GM12865 (cell line): ENCODE results near the gene ACTA2.
A peak's percentile ranks its signal among the peaks of the same experiment; 100 is the strongest.

Experiments
- DNase-seq: peaks from one replicate; pipeline ENCODE4 v3.0.0; 2010; ENCODE audit warnings: low read depth
- H3K4me3 ChIP-seq: 2 replicates; pipeline ENCODE4 v1.5.1; 2011; ENCODE audit warnings: mild to moderate bottlenecking, low read depth, low read length, control low read depth
- TF ChIP-seq, protein P1 (sequence below): IDR thresholded peaks from 2 replicates; pipeline ENCODE4 v1.5.1; 2011; ENCODE audit warnings: low read length, control low read depth, low read depth, inconsistent platforms; ENCODE audit not compliant: insufficient read depth; ENCODE audit errors: missing control alignments

The ACTA2 gene

DNA sequence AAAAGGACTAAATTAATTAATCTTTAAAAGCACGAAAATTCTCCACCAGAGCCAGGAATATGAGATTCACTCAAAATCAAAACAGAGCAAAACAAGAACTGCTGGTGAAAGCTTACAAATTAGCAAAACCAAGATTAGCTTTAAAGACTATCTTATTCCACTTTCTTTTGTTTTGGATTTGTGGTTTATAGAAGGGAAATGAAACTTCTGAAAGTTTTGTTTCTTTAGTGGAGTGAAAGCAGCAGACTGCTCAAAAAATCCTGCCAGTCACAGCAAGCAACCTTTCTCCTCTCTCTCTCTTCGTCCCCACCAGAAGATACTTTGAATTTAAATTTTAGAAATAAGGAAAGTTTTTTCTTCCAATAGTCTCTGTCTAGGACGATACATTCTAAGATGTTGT, 7.8 kb downstream of the ACTA2 start:
- TF ChIP-seq, protein P1, sequence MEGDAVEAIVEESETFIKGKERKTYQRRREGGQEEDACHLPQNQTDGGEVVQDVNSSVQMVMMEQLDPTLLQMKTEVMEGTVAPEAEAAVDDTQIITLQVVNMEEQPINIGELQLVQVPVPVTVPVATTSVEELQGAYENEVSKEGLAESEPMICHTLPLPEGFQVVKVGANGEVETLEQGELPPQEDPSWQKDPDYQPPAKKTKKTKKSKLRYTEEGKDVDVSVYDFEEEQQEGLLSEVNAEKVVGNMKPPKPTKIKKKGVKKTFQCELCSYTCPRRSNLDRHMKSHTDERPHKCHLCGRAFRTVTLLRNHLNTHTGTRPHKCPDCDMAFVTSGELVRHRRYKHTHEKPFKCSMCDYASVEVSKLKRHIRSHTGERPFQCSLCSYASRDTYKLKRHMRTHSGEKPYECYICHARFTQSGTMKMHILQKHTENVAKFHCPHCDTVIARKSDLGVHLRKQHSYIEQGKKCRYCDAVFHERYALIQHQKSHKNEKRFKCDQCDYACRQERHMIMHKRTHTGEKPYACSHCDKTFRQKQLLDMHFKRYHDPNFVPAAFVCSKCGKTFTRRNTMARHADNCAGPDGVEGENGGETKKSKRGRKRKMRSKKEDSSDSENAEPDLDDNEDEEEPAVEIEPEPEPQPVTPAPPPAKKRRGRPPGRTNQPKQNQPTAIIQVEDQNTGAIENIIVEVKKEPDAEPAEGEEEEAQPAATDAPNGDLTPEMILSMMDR: no peak
- DNase-seq: peak; percentile 42
- no peak overlapping the region for H3K4me3 ChIP-seq

DNA sequence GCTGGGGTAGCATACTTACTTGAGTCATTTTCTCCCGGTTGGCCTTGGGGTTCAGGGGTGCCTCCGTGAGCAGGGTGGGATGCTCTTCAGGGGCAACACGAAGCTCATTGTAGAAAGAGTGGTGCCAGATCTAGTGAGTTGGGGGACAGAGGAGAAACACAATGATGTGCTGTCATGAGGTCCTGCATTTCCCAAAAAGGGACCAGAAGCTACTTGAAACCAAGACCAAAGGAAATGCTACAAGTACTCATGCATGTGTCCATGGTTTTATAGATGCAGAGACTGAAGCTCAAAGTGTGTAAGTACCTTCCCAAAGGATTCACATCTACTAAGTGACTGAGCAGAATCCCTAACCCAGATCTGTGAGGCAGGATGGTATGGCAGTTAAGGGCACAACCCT, 8.8 kb downstream of the ACTA2 start:
- TF ChIP-seq, protein P1: no peak
- H3K4me3 ChIP-seq: no peak overlapping the region
- no peak for DNase-seq

DNA sequence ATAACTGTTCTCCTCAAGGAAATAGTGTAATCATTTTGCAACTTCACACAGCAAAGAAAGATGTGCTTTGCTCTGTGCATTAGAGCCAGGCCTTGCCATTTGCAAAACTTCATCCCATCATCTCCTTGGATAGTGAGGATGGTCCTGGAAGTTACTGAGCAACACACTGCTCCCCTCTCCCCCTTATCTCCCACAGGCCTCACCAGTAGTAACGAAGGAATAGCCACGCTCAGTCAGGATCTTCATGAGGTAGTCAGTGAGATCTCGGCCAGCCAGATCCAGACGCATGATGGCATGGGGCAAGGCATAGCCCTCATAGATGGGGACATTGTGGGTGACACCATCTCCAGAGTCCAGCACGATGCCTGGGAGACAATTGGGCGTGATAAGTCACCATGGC, 11.5 kb downstream of the ACTA2 start:
- no peak overlapping the region for H3K4me3 ChIP-seq
- TF ChIP-seq, protein P1: no peak
- no peak for DNase-seq

DNA sequence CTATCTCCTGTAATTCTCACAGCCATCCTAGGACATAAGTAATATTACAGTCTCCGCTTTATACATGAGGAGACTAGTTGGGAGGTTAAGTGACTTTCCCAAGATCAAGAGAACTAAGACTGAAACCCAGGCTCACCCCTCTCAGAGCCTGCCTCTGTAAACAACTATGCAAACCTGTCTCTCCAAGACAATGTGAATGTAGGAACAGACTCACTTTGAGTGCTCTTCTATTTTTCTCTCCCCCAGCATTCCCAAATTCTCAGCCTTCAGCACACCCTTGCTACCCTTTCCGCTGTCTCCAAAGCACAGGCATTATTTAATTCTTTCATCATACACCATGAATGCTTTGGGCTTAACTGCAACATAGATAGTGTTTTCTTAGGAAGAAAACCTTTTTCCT, 13.6 kb downstream of the ACTA2 start:
- no peak overlapping the region for H3K4me3 ChIP-seq
- no peak for DNase-seq
- TF ChIP-seq, protein P1: no peak

DNA sequence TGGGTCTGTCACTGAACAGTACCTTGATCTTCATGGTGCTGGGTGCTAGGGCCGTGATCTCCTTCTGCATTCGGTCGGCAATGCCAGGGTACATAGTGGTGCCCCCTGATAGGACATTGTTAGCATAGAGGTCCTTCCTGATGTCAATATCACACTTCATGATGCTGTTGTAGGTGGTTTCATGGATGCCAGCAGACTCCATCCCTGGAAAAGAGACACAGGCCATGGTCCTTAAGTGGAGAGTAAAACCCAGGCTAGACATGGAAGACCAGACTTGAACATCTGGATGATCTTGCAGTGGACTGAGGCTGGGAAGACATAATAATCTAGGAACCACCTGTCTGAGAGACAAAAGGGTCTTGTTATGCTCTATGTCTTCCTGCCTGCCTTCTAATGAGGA, 14.5 kb downstream of the ACTA2 start:
- no peak for DNase-seq
- H3K4me3 ChIP-seq: no peak overlapping the region
- TF ChIP-seq, protein P1: no peak

DNA sequence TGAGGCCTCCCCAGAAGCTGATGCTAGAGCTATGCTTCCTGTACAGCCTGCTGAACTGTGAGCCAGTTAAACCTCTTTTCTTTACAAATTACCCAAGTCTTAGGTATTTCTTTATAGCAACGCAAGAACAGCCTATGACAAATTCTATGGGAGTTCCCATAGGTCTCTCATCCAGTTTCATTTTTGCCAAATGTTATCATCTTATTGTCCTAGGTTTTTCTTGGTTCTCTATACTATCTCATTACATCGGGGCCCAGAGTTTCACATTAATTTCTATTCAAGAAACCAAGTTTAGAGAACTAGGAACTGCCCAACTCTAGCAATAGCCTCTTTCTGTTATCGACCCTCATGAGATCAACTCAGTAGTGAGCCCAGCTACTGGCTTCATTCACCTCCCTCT, 15.9 kb downstream of the ACTA2 start:
- TF ChIP-seq, protein P1: no peak
- no peak for DNase-seq
- no peak overlapping the region for H3K4me3 ChIP-seq

DNA sequence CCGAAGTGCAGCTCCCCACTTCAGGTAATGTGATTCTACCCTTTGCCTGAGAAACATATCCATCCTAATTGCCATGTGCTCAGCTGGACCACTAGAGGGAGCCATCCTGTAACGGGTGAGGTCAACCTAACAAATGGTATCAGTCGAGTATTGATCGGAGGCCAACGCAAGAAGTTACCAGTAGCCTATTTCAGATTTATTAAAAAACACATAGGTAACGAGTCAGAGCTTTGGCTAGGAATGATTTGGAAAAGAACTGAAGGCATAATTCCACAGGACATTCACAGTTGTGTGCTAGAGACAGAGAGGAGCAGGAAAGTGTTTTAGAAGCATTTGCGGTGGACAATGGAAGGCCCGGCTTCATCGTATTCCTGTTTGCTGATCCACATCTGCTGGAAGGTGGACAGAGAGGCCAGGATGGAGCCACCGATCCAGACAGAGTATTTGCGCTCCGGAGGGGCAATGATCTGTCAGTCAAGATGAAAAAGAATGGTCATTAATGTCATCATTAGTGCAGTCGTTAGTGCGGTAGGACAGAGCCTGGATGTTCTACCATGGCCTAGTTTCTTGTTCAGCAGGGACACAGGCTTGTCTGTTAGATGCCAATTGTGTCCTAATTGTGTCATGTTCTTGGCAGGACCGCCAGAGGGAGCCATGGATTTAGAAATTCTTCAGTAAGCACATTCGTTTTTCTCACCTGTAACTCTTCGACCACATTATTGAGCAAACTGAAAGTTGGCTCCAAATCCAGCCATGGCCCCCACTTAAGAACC, 17.5 kb downstream of the ACTA2 start:
- H3K4me3 ChIP-seq: no peak overlapping the region
- TF ChIP-seq, protein P1: peak; percentile 92
- peak; percentile 92 for DNase-seq
